ENCODE results near the gene PPP6R3. TPM values are rescaled to one million over a fixed set of nuclear protein-coding genes. Genes with fewer than 3 reads are reported as not detected.
A peak's percentile ranks its signal among the peaks of the same experiment; 100 is the strongest.

Gene PPP6R3
- total and polyA plus RNA-seq, 2 donors (not counting 3 experiments of a cell fraction or from before 2014, with no cell fraction given): 31.7 to 98.8 TPM

DNA sequence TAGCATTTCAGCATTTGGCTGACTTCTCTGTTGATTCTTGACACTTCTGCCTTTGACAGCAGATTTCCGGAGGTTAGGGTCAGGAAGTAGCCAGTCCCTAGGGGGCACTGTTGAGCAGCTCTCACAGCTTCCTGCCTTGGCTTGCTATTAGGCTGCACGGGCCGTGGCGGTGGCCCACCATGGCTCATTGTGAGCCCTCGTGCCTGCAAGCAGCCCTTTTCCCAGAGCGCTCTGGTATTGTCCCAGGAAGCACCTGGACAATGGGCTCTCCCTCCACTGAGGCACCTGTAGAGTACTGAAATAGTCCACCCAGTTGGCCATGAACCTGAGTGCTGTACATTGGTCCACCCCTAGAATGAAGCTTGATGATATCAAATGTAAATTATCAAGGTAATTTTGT lies 123.5 kb downstream of the PPP6R3 start:
- CTCF ChIA-PET: interaction anchor here (0.8 to 2.9 kb wide), 8 partner anchors 12 to 122 kb away, joined by 3 to 11 read pairs (median 4); no protein-coding TSS in a partner anchor
- Histone ChIP-seq H3K4me1 (ENCODE audit: control insufficient read depth, extremely low read depth, insufficient read depth, low read length) (peaks cover 13% of the 10 kb centered on the region), H3K36me3 (ENCODE audit: control insufficient read depth in 2 of 2, extremely low read depth in 1 of 2, insufficient read depth in 2 of 2, low read length in 2 of 2) (peaks cover 6 to 14% of the 10 kb centered on the region in 2 experiments)

More for the DNA sequence above, 123.5 kb downstream of the PPP6R3 start:
- H3K27ac ChIP-seq (ENCODE audit: insufficient read depth, low read depth, low read length): no peak overlapping the region
- no peaks in the 10 kb centered on the region for H4K20me1 ChIP-seq (replicated peaks; ENCODE audit: control insufficient read depth, extremely low read depth, insufficient read depth, low read length)
- POLR2A ChIA-PET: no interaction called here
- BruUV-seq (replicated peaks): no TSS peak
- TF ChIP-seq JUN (IDR thresholded peaks at IDR 0.05; ENCODE audit: borderline replicate concordance, insufficient read depth, insufficient read length, low read depth) (no peak), MYC (IDR thresholded peaks at IDR 0.05; ENCODE audit: low read depth, low read length) (no peak), POLR2A (IDR thresholded peaks at IDR 0.05; ENCODE audit: low read depth, low read length) (no peak), FOS (IDR thresholded peaks at IDR 0.05; ENCODE audit: borderline replicate concordance, insufficient read depth, low read length) (no peak)
- TF ChIP-seq, protein P1, sequence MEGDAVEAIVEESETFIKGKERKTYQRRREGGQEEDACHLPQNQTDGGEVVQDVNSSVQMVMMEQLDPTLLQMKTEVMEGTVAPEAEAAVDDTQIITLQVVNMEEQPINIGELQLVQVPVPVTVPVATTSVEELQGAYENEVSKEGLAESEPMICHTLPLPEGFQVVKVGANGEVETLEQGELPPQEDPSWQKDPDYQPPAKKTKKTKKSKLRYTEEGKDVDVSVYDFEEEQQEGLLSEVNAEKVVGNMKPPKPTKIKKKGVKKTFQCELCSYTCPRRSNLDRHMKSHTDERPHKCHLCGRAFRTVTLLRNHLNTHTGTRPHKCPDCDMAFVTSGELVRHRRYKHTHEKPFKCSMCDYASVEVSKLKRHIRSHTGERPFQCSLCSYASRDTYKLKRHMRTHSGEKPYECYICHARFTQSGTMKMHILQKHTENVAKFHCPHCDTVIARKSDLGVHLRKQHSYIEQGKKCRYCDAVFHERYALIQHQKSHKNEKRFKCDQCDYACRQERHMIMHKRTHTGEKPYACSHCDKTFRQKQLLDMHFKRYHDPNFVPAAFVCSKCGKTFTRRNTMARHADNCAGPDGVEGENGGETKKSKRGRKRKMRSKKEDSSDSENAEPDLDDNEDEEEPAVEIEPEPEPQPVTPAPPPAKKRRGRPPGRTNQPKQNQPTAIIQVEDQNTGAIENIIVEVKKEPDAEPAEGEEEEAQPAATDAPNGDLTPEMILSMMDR (IDR thresholded peaks at IDR 0.05; ENCODE audit: extremely low read depth in 1 of 2, insufficient read depth in 1 of 2, low read depth in 1 of 2, low read length in 2 of 2): peak; percentile 55 to 59
- intact Hi-C loops (cut with micrococcal nuclease): loop anchor here (5.0 kb wide), 1 partner anchor 122 kb away; the partner anchor contains the start of gene PPP6R3
- no peaks in the 10 kb centered on the region for H3K9me3 ChIP-seq (replicated peaks; ENCODE audit: control insufficient read depth, insufficient read depth, low read length)
- H3K27me3 ChIP-seq (ENCODE audit: control insufficient read depth in 2 of 2, insufficient read depth in 2 of 2, low read length in 2 of 2): no peaks in the 10 kb centered on the region
- no peak overlapping the region for H3K9ac ChIP-seq (replicated peaks; ENCODE audit: extremely low read depth, insufficient read depth, low read length)
- H2AFZ ChIP-seq (ENCODE audit: low read depth, low read length): no peak overlapping the region
- DNase-seq (ENCODE audit: low read depth, low spot score): peak; percentile 18
- H3K4me3 ChIP-seq (replicated peaks in 1 of 3; ENCODE audit: insufficient read depth in 1 of 3, low read depth in 1 of 3, low read length in 3 of 3): no peak overlapping the region
- no peaks in the 10 kb centered on the region for H3K9me1 ChIP-seq (replicated peaks; ENCODE audit: control insufficient read depth, extremely low read depth, insufficient read depth, low read length)
- dilution Hi-C loops (cut with MboI; ENCODE audit: extremely low pct_ligation_motif_present, low sequenced_read_pairs): no loop called here
- FAIRE-seq: no peak
- H3K4me2 ChIP-seq (ENCODE audit: insufficient read depth, low read length): no peak overlapping the region
- H3K79me2 ChIP-seq (ENCODE audit: control insufficient read depth, insufficient read depth, low read length): peaks cover 10% of the 10 kb centered on the region

All from endothelial cell of umbilical vein (primary cell).